HepG2 (cell line): Measurements from ENCODE around the gene AGRP.

Source experiments
- ATF7-NPFF ChIP-seq: sonication (generic); formaldehyde crosslinking; IDR thresholded peaks from 2 replicates; pipeline ENCODE4 v1.8.1; 2023; ENCODE audit warnings: mild to moderate bottlenecking, low read depth, missing genetic modification reagents, moderate library complexity
- EP300 ChIP-seq, 3 experiments: sonication (generic) in 1 of 3; formaldehyde crosslinking in 1 of 3; IDR thresholded peaks; 2 replicates each; pipeline versions ENCODE4 v1.5.1 to v1.6.1; 2011 to 2020; ENCODE audit warnings: low read depth in 2 of 3, low read length in 2 of 3, borderline replicate concordance in 1 of 3, improper control_type of control experiment in 1 of 3, mild to moderate bottlenecking in 1 of 3, missing genetic modification reagents in 1 of 3, moderate library complexity in 1 of 3
- HMGXB4 ChIP-seq, 2 experiments: sonication (generic) in 1 of 2; formaldehyde crosslinking in 1 of 2; IDR thresholded peaks; 2 replicates each; pipeline versions ENCODE4 v1.4.0 to v1.6.1; 2018 to 2020; ENCODE audit warnings: missing genetic modification reagents in 2 of 2, borderline replicate concordance in 1 of 2, low read depth in 1 of 2, mild to moderate bottlenecking in 1 of 2, missing biosample characterization in 1 of 2
- MZF1 ChIP-seq: sonication (generic); formaldehyde crosslinking; IDR thresholded peaks from 2 replicates; pipeline ENCODE4 v1.8.1; 2023; ENCODE audit warnings: mild to moderate bottlenecking, missing genetic modification reagents, borderline replicate concordance
- PCBP1 ChIP-seq: fragments of 200-400 bp; formaldehyde crosslinking; IDR thresholded peaks from 2 replicates; pipeline ENCODE4 v1.6.1; 2017; ENCODE audit warnings: mild to moderate bottlenecking, low read depth, low read length, borderline replicate concordance
- POLR2A ChIP-seq, 2 experiments: IDR thresholded peaks; 2 replicates each; pipeline ENCODE4 v1.6.1; 2011; ENCODE audit warnings: low read depth in 2 of 2, low read length in 2 of 2, mild to moderate bottlenecking in 1 of 2, moderate library complexity in 1 of 2; ENCODE audit not compliant: insufficient read depth in 1 of 2
- ZNF432 ChIP-seq: sonication (generic); formaldehyde crosslinking; IDR thresholded peaks from 2 replicates; pipeline ENCODE4 v1.5.0; 2020; ENCODE audit warnings: missing genetic modification reagents, mild to moderate bottlenecking, borderline replicate concordance
- ZNF775 ChIP-seq: sonication (generic); formaldehyde crosslinking; IDR thresholded peaks from 2 replicates; pipeline ENCODE4 v1.4.0; 2020; ENCODE audit warnings: missing genetic modification reagents, mild to moderate bottlenecking, moderate library complexity, borderline replicate concordance
- ZSCAN22 ChIP-seq: sonication (generic); formaldehyde crosslinking; IDR thresholded peaks from 2 replicates; pipeline ENCODE4 v1.4.0; 2020; ENCODE audit warnings: mild to moderate bottlenecking, missing genetic modification reagents

DNA sequence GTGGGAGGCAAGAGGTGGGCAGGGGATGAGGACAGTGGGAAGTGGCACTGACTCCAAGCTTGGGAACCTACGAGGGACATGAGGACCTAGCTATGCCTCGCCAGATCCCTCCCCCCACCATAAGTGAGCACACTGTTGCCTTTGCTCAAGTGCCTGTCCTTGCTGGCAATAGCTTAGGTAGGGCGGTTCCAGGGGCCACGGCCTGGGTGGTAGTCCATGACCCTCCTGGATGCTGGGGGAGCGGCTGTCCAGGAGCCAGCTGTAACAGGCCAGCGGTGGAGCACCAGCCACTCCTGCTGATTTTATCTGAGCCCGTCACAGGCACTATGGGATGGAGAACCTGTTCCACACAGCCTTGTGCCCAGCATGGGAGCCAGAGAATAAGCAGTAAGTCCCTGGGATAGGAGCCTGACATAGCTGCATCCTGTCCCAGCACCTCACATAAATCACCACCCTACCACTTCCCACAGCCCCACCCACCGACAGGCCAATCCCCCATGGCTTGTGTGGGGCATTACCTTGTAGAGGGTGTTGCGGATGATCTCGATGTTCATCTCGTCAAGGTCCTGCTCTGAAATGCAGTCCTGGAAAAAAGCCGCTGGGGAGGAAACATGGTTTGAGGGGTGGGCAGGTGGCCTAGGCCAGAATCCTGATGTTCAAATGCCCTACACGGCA is 40.6 kb downstream of the AGRP start:
- TF ChIP-seq ZNF775 (CRISPR knock-in tag) (no peak), ZSCAN22 (CRISPR knock-in tag) (no peak), EP300 (IDR thresholded peaks at IDR 0.05; ENCODE audit: low read depth in 2 of 2, low read length in 2 of 2) (no peak), EP300 (CRISPR knock-in tag; IDR thresholded peaks at IDR 0.05; ENCODE audit: borderline replicate concordance) (no peak), HMGXB4 (CRISPR knock-in tag; IDR thresholded peaks at IDR 0.05; ENCODE audit: borderline replicate concordance in 1 of 2, low read depth in 1 of 2) (no peak), ATF7-NPFF (CRISPR knock-in tag) (no peak), ZNF432 (CRISPR knock-in tag) (no peak), PCBP1 (no peak), POLR2A (IDR thresholded peaks at IDR 0.05; ENCODE audit: insufficient read depth in 1 of 2, low read depth in 2 of 2, low read length in 2 of 2) (no peak), MZF1 (CRISPR knock-in tag) (no peak)
